HEK293 (cell line): ENCODE measurements around the gene PLB1.

Source experiments
- EGR2 ChIP-seq: fragments of 450-650 bp; formaldehyde crosslinking; IDR thresholded peaks from 2 replicates; pipeline ENCODE4 v1.5.1; 2016; ENCODE audit warnings: low read depth, missing biosample characterization, missing genetic modification characterization
- KLF10 ChIP-seq: fragments of 450-650 bp; IDR thresholded peaks from 2 replicates; pipeline ENCODE4 v1.5.1; 2018; ENCODE audit warnings: missing biosample characterization, mild to moderate bottlenecking, missing genetic modification characterization
- PRDM1 ChIP-seq: fragments of 450-650 bp; formaldehyde crosslinking; IDR thresholded peaks from 2 replicates; pipeline ENCODE4; 2016; ENCODE audit warnings: missing biosample characterization, missing genetic modification characterization
- ZBTB44 ChIP-seq: fragments of 450-650 bp; IDR thresholded peaks from 2 replicates; pipeline ENCODE4 v1.5.1; 2018; ENCODE audit warnings: missing biosample characterization, mild to moderate bottlenecking, missing genetic modification characterization
- ZFP37 ChIP-seq: fragments of 450-650 bp; formaldehyde crosslinking; IDR thresholded peaks from 2 replicates; pipeline ENCODE4 v1.5.1; 2016; ENCODE audit warnings: missing biosample characterization, missing genetic modification characterization
- ZNF10 ChIP-seq: fragments of 450-650 bp; formaldehyde crosslinking; IDR thresholded peaks from 2 replicates; pipeline ENCODE4 v1.5.1; 2017; ENCODE audit warnings: missing biosample characterization, missing genetic modification characterization
- ZNF138 ChIP-seq: fragments of 450-650 bp; formaldehyde crosslinking; IDR thresholded peaks from 2 replicates; pipeline ENCODE4 v1.5.1; 2016; ENCODE audit warnings: missing biosample characterization, missing genetic modification characterization, borderline replicate concordance
- ZNF280C ChIP-seq: fragments of 450-650 bp; formaldehyde crosslinking; IDR thresholded peaks from 2 replicates; pipeline ENCODE4 v1.5.1; 2016; ENCODE audit warnings: missing biosample characterization, missing genetic modification characterization
- ZNF596 ChIP-seq: fragments of 450-650 bp; IDR thresholded peaks from 2 replicates; pipeline ENCODE4 v1.5.0; 2018; ENCODE audit warnings: missing biosample characterization, mild to moderate bottlenecking, missing genetic modification characterization, moderate library complexity
- ZNF785 ChIP-seq: fragments of 450-650 bp; formaldehyde crosslinking; IDR thresholded peaks from 2 replicates; pipeline ENCODE4 v1.5.1; 2016; ENCODE audit warnings: missing biosample characterization, missing genetic modification characterization
- ZNF792 ChIP-seq: fragments of 450-650 bp; formaldehyde crosslinking; IDR thresholded peaks from 2 replicates; pipeline ENCODE4 v1.5.1; 2016; ENCODE audit warnings: missing biosample characterization, missing genetic modification characterization
- TF ChIP-seq, protein P1 (sequence below): fragments of 450-650 bp; formaldehyde crosslinking; IDR thresholded peaks from 2 replicates; pipeline ENCODE4 v1.5.1; 2016; ENCODE audit warnings: missing biosample characterization, missing genetic modification characterization
- TF ChIP-seq, protein P2 (sequence below): fragments of 450-650 bp; formaldehyde crosslinking; IDR thresholded peaks from 2 replicates; pipeline ENCODE4 v1.5.1; 2016; ENCODE audit warnings: missing biosample characterization, missing genetic modification characterization
- TF ChIP-seq, protein P3 (sequence below): fragments of 450-650 bp; formaldehyde crosslinking; IDR thresholded peaks from 2 replicates; pipeline ENCODE4 v1.5.1; 2016; ENCODE audit warnings: missing biosample characterization, missing genetic modification characterization

GRCh38 chr2:28511871-28512606 is 16.2 kb downstream of the PLB1 start:
- TF ChIP-seq, protein P1, sequence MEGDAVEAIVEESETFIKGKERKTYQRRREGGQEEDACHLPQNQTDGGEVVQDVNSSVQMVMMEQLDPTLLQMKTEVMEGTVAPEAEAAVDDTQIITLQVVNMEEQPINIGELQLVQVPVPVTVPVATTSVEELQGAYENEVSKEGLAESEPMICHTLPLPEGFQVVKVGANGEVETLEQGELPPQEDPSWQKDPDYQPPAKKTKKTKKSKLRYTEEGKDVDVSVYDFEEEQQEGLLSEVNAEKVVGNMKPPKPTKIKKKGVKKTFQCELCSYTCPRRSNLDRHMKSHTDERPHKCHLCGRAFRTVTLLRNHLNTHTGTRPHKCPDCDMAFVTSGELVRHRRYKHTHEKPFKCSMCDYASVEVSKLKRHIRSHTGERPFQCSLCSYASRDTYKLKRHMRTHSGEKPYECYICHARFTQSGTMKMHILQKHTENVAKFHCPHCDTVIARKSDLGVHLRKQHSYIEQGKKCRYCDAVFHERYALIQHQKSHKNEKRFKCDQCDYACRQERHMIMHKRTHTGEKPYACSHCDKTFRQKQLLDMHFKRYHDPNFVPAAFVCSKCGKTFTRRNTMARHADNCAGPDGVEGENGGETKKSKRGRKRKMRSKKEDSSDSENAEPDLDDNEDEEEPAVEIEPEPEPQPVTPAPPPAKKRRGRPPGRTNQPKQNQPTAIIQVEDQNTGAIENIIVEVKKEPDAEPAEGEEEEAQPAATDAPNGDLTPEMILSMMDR (tag by site-specific recombination) = no peak
- TF ChIP-seq PRDM1 (no peak), ZFP37 (tag by site-specific recombination) (no peak), ZNF596 (tag by site-specific recombination) (no peak), ZNF10 (tag by site-specific recombination) (no peak), KLF10 (tag by site-specific recombination) (no peak), ZNF280C (tag by site-specific recombination) (no peak), ZNF138 (tag by site-specific recombination) (no peak), EGR2 (no peak), ZNF792 (tag by site-specific recombination) (no peak), ZBTB44 (tag by site-specific recombination) (no peak), ZNF785 (tag by site-specific recombination) (no peak)
- TF ChIP-seq, protein P2, sequence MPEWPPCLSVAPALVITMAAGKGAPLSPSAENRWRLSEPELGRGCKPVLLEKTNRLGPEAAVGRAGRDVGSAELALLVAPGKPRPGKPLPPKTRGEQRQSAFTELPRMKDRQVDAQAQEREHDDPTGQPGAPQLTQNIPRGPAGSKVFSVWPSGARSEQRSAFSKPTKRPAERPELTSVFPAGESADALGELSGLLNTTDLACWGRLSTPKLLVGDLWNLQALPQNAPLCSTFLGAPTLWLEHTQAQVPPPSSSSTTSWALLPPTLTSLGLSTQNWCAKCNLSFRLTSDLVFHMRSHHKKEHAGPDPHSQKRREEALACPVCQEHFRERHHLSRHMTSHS (tag by site-specific recombination) = no peak
- TF ChIP-seq, protein P3, sequence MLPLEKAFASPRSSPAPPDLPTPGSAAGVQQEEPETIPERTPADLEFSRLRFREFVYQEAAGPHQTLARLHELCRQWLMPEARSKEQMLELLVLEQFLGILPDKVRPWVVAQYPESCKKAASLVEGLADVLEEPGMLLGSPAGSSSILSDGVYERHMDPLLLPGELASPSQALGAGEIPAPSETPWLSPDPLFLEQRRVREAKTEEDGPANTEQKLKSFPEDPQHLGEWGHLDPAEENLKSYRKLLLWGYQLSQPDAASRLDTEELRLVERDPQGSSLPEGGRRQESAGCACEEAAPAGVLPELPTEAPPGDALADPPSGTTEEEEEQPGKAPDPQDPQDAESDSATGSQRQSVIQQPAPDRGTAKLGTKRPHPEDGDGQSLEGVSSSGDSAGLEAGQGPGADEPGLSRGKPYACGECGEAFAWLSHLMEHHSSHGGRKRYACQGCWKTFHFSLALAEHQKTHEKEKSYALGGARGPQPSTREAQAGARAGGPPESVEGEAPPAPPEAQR (tag by site-specific recombination) = no peak
